Stimulated activated CD4-positive, alpha-beta T cell treated with anti-CD3 and anti-CD28 coated beads, Interleukin-4, amount 100 ng/mL, for 24 hours (primary cell): Measurements from ENCODE around the gene SHB.
A peak's percentile ranks its signal among the peaks of the same experiment; 100 is the strongest.
"Not testable (repeated sequence)": the region's sequence is repeated elsewhere in the genome, so short reads cannot be mapped to it uniquely, and the experiment has no call there.

ENCODE experiments used
- DNase-seq: peaks from one replicate; pipeline ENCODE4 v3.0.0-alpha.2; 2020

SHB gene

GRCh38 chr9:37914154-37914551 lies 154.9 kb downstream of the SHB start:
- DNase-seq: no peak

GRCh38 chr9:37913480-37914153 lies 155.4 kb downstream of the SHB start:
- peak; percentile 85 for DNase-seq

GRCh38 chr9:37911271-37911681 lies 157.8 kb downstream of the SHB start:
- no peak for DNase-seq

DNA sequence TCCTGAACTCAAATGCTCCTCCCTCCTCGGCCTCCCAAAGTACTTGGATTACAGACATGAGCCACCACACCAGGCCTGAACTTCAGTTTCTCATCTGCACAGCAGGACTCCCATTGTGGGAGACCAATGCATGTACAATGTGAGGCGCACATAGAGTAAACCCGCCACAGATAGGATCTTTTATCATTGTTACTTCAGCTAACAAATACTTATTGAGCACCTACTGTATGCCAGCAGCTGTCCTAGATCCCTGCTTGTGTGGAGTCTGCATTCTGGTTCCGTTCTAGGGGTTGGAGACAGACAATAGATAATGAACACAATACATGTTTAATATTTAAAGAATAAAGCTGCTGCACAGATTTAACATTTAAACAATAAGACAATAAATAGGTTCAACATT lies 158.8 kb downstream of the SHB start:
- no peak for DNase-seq

DNA sequence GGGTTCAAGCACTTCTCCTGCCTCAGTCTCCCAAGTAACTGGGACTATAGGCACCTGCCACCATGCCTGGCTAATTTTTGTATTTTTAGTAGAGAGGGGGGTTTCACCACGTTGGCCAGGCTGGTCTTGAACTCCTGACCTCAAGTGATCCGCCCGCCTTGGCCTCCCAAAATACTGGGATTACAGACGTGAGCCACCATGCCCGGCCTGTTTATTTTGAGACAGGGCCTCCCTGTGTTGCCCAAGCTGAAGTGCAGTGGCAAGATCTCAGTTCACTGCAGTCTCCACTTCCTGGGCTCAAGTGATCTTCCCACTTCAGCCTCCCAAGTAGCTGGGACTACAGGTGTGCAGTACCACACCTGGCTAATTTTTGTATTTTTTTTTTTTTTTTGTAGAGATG lies 159.2 kb downstream of the SHB start:
- DNase-seq: not testable (repeated sequence)

- no peak for DNase-seq
Observed at GRCh38 chr9:37909326-37909725, 159.7 kb downstream of the SHB start.

- DNase-seq: no peak
Observed at GRCh38 chr9:37908698-37909186, 160.3 kb downstream of the SHB start.

GRCh38 chr9:37908283-37908682 lies 160.7 kb downstream of the SHB start:
- DNase-seq: no peak

GRCh38 chr9:37906312-37907239 lies 162.5 kb downstream of the SHB start:
- DNase-seq: no peak

- no peak for DNase-seq
Observed at GRCh38 chr9:37905776-37906175, 163.3 kb downstream of the SHB start.

GRCh38 chr9:37905131-37905505 lies 163.9 kb downstream of the SHB start:
- peak; percentile 5 for DNase-seq

DNA sequence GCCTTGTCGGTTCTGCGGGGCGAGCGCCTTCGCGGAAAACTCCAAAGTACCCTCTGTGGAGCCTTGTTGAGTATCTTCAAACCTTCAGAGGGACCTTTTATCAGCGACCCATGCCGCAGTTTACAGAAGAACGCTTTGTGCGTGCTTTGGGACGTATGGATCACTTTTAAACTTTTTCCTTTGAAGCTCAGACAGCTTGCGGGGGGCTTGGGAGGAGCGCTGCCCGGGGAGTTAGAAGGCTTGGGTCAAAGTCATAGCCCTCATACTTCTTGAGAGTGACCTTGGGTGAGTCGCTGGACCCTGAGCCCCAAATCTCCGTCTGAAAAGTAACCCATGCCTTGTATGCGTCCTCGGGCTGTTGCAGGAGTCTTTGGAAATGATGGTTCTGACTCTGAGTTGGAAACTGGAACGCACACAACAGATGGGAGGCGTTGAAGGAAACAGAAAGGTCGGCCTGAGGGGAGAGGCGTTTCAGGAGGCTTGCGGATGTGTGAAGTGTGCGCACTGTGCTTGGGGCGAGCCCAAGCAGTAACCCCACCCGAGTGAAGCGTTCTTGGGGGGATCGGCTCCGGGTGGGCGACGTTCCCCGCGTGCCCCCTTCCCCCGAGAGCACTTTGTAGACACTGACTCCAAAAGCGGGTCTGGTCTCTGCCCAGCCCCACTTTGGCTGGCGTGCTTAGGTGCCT lies 164.4 kb downstream of the SHB start:
- peak; percentile 4 for DNase-seq

DNA sequence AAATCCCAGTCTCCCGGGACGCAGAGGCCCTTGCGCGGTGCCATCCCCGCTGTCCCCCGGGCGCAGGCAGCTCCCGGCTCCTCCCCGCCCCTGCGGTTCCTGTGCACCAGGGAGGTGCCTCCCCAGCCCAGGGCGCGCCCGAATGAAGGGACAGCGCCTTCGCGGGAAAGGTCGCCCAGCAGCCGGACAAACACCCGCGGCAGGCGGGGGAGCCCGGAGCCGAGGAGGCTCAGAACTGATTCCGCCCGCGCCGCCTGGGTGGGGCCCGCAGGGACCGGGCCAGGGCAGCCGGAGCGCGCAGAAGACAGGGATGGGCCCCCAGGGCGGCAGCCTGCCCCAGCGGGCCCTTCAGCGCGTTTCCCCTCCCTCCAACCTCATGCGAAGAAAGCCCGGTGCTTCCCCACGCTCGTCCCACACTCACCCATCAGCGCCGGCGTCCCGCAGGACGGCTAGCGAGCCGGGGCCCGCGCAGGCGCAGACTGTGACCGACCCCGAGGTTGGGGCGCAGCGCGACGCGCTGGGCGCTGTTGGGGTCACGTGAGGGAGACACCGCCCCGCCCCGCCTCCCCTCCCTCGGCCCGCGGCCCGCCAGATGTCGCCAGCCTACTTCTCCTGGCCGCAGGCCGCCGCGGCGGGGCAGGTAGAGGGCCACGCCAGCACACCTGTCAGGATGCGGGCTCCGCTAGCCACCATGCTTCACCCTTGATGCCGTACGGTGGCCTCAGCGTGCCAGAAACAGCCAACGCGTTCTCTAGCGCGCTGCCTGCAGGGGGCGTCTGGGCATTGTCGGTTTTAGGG lies 165.2 kb downstream of the SHB start, which contains the start of gene SLC25A51:
Gene SLC25A51 (minus strand): TSS at position 481 of the 798 bp plus-strand sequence. CDS start 15,577 bp downstream, outside the sequence.
- DNase-seq: peak; percentile 96

DNA sequence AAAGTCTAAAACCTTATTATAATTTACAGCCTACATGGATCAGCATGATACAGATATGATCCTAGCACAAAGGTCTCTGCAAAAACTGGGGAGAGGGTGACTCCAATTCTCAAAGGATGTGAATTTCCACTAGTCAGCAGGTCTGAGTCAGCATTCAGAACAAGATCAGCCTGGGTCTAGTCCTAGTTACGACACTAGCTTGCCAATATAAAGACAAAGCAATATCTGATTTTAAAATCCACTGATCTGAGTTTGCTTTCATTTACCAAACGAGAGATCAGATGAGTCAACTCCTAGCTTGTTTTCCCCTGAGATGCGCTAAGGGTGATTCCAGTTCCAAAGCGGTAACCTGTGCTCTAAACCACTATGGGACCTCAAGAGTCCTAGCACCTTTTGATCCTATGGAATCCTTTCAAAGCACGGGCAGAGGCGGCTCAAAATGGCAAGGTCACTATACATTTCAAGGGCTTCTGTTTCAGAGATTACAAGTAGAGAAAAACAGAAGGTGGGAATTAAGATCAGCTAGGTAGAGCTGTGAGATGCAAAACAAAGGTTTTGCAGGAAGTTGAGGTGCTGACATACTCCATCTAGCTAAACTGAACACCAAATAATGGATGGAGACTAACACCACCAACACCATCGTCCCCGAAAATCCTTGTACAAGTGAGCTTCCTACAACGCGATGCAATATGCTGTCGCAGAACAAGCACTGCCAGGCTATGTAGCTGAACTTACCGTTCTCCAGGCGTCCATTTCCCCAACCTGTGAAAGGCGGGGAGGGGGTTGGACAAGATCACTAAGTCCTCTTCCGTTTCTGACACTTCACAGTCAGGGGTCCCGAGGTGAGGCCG lies 166.0 kb downstream of the SHB start:
- DNase-seq: peak; percentile 18

- no peak for DNase-seq
Observed at GRCh38 chr9:37902131-37902530, 166.9 kb downstream of the SHB start.

- no peak for DNase-seq
Observed at GRCh38 chr9:37899041-37899440, 170.0 kb downstream of the SHB start.

GRCh38 chr9:37897665-37898064 lies 171.4 kb downstream of the SHB start:
- no peak for DNase-seq

DNA sequence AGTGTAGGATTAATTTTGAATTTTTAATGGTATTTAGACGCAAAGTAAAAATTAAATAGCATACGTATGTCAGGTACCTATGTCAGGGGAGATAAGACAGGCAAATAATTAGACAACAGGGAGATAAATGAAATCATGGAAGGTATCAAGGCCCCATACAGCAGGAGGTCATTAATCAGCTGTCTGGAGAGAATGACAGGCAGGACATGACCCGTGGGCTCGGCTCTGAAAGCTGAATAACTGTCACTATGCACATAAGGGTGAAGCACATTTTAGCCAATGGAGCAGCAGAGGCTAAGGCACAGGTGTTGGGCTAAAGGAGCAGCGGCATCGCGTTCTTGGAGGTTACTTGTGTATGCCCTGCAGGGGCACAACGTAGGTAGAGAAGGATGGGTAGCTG lies 177.0 kb downstream of the SHB start:
- no peak for DNase-seq

GRCh38 chr9:37891042-37891441 lies 178.0 kb downstream of the SHB start:
- not testable (repeated sequence) for DNase-seq

GRCh38 chr9:37889536-37889935 lies 179.5 kb downstream of the SHB start:
- DNase-seq: no peak

DNA sequence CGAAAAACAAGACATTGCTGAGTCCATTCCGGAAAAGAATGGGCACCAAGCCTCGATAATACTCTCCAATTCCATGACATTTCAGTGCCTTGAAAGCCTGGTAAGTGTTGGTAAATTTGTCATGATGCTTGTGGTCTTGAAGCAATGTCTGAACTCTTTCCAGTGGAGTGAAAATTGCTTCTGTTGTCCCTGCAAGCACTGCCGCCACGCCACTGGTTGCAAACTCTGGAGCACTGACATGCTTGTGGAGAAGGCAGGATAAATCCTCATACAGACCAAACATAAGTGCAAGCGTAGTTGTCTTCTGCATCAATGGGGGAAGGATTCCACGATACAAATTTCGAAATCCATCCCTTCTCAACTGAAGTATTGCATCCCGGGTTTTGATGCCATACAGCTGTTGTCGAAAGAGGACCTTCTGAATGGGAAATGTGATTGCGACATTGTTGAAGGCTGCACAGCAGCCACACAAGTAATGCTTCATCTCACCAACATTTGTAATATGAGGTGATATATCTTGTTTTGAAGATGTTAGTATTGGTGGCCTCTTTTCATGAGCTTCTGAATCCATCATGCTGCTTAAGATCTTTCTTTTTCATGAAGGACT lies 180.9 kb downstream of the SHB start:
- DNase-seq: not testable (repeated sequence)
